Measurements from ENCODE around the gene GDI1. TPM values are rescaled to one million over a fixed set of nuclear protein-coding genes. Genes with fewer than 3 reads are reported as not detected.

Gene GDI1
- total and polyA plus RNA-seq, 9 of the 15 experiments (the other 6 are each of a cell fraction or from before 2014, with no cell fraction given) = 0.97 to 82.6 (median 37.5) TPM

DNA sequence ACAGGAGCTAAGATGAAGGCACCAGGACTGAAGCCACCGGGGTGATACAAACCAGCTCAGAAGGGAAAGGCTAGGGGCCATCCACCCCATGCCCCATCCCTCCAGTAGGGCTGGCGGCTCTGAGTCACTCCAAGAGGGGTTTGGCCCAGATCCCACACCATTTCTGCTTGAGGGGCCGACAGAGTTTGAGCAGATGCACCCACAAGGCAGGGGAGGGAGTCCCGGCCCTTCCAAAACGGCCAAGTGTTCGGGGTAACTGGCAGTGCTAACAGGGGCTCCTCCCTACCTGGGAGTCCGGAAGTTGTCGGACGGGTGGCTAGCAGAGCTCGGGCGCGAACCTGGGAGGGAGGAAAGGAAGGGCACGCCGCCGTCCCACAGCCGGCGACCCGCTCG is 53.1 kb downstream of the GDI1 start:
- no TSS peak for BruUV-seq (replicated peaks)
- 0% methylated on average over 1 of the region's 19 CpGs for WGBS (ENCODE audit: insufficient coverage, low coverage, missing lambda C conversion rate)
- Histone ChIP-seq H3K9ac (ENCODE audit: insufficient read depth in 1 of 2, low read depth in 2 of 2, low read length in 2 of 2) (peak overlapping the region; percentile 85 to 96), H3K9me3 (replicated peaks; ENCODE audit: control insufficient read depth, insufficient read depth, low read depth, low read length) (no peaks in the 10 kb centered on the region), H3K27me3 (ENCODE audit: control insufficient read depth in 2 of 2, insufficient read depth in 2 of 2, low read length in 2 of 2) (no peaks in the 10 kb centered on the region), H3K4me1 (replicated peaks in 1 of 2; ENCODE audit: control insufficient read depth in 2 of 2, insufficient read depth in 2 of 2, low read length in 2 of 2) (peaks cover 37 to 77% of the 10 kb centered on the region in 2 experiments; a peak in 4 of 5 replicates), H3K27ac (ENCODE audit: extremely low read depth, low read depth, low read length) (peak overlapping the region; percentile 87), H3K79me2 (ENCODE audit: control insufficient read depth, insufficient read depth, low read length) (peaks cover 52% of the 10 kb centered on the region), H2AFZ (ENCODE audit: low read depth, low read length) (no peak overlapping the region), H3K9me1 (ENCODE audit: control insufficient read depth, insufficient read depth, low read length) (no peaks in the 10 kb centered on the region), H3K36me3 (ENCODE audit: control insufficient read depth, insufficient read depth, low read length) (peaks cover 31% of the 10 kb centered on the region), H4K20me1 (replicated peaks; ENCODE audit: control insufficient read depth, insufficient read depth, low read length) (peaks cover 7% of the 10 kb centered on the region; the same call in 1 of the 2 replicates), H3K4me2 (ENCODE audit: insufficient read depth, low read length) (peak overlapping the region; percentile 93), H3K4me3 (peak overlapping the region; percentile 72)
- ATAC-seq (peak; percentile 6), FAIRE-seq (no peak), DNase-seq (ENCODE audit: extremely low read depth in 1 of 4, low spot score in 3 of 4) (peak in 2 of 4 experiments; percentile 28 to 52)
- ChIA-PET POLR2A (interaction anchor here (0.6 to 2.7 kb wide), 12 partner anchors 9 to 119 kb away, joined by 3 to 8 read pairs (median 4); no protein-coding TSS in a partner anchor), CTCF (ENCODE audit: low intra/inter-chr PET ratio) (no interaction called here)
- intact Hi-C loops (cut with micrococcal nuclease) (loop anchor here (5.0 to 10.0 kb wide), 2 partner anchors 37 to 115 kb away; partner anchors contain the start of genes EMD and FLNA), in situ Hi-C loops (cut with MboI) (no loop called here)
- TF ChIP-seq PRDM10 (IDR thresholded peaks at IDR 0.05; ENCODE audit: partially characterized antibody) (peak; percentile 17), SIN3A (IDR thresholded peaks at IDR 0.05; ENCODE audit: borderline replicate concordance in 2 of 2, control insufficient read depth in 1 of 2, low read depth in 2 of 2, low read length in 2 of 2) (0 out of 4 replicates have a peak, but pooled peaks of 1 of the 2 experiments have one; percentile 19), ZNF282 (CRISPR knock-in tag; IDR thresholded peaks at IDR 0.05) (no peak), NFIC (IDR thresholded peaks at IDR 0.05) (peak; percentile 46), ELF4 (CRISPR knock-in tag; IDR thresholded peaks at IDR 0.05) (no peak), DMBX1 (CRISPR knock-in tag; IDR thresholded peaks at IDR 0.05; ENCODE audit: borderline replicate concordance) (no peak)
- TF ChIP-seq, protein P1, sequence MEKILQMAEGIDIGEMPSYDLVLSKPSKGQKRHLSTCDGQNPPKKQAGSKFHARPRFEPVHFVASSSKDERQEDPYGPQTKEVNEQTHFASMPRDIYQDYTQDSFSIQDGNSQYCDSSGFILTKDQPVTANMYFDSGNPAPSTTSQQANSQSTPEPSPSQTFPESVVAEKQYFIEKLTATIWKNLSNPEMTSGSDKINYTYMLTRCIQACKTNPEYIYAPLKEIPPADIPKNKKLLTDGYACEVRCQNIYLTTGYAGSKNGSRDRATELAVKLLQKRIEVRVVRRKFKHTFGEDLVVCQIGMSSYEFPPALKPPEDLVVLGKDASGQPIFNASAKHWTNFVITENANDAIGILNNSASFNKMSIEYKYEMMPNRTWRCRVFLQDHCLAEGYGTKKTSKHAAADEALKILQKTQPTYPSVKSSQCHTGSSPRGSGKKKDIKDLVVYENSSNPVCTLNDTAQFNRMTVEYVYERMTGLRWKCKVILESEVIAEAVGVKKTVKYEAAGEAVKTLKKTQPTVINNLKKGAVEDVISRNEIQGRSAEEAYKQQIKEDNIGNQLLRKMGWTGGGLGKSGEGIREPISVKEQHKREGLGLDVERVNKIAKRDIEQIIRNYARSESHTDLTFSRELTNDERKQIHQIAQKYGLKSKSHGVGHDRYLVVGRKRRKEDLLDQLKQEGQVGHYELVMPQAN (IDR thresholded peaks at IDR 0.05; ENCODE audit: borderline replicate concordance) = 0 out of 2 replicates have a peak, but pooled peaks have one; percentile 22
